ENCODE results near the gene SYT9. TPM values are rescaled to one million over a fixed set of nuclear protein-coding genes. Genes with fewer than 3 reads are reported as not detected.

The SYT9 gene
- total and polyA plus RNA-seq, 9 of the 15 experiments (the other 6 are each of a cell fraction or from before 2014, with no cell fraction given), result 0.01 TPM; not detected in 8

- ChIA-PET CTCF (ENCODE audit: low intra/inter-chr PET ratio) (no interaction called here), POLR2A (no interaction called here)
- H3K79me2 ChIP-seq (ENCODE audit: control insufficient read depth, insufficient read depth, low read length), result no peaks in the 10 kb centered on the region
- H3K4me2 ChIP-seq (ENCODE audit: insufficient read depth, low read length), result no peak overlapping the region
- H3K27ac ChIP-seq (ENCODE audit: extremely low read depth, low read depth, low read length), result no peak overlapping the region
- no peaks in the 10 kb centered on the region for H3K36me3 ChIP-seq (ENCODE audit: control insufficient read depth, insufficient read depth, low read length)
- H3K9me1 ChIP-seq (ENCODE audit: control insufficient read depth, insufficient read depth, low read length), result no peaks in the 10 kb centered on the region
- H3K27me3 ChIP-seq (ENCODE audit: control insufficient read depth in 2 of 2, insufficient read depth in 2 of 2, low read length in 2 of 2), result peaks cover 4 to 21% of the 10 kb centered on the region in 2 experiments; a peak in 3 of 5 replicates
- peaks cover 0 to 1% of the 10 kb centered on the region in 2 experiments; a peak in 2 of 5 replicates for H3K4me1 ChIP-seq (replicated peaks in 1 of 2; ENCODE audit: control insufficient read depth in 2 of 2, insufficient read depth in 2 of 2, low read length in 2 of 2)
- H2AFZ ChIP-seq (ENCODE audit: low read depth, low read length), result no peak overlapping the region
- H4K20me1 ChIP-seq (replicated peaks; ENCODE audit: control insufficient read depth, insufficient read depth, low read length), result no peaks in the 10 kb centered on the region; the same call in 1 of the 2 replicates
- 0% methylated on average over 2 of the region's 2 CpGs for WGBS (ENCODE audit: insufficient coverage, low coverage, missing lambda C conversion rate)
- no peak for ATAC-seq
- no peaks in the 10 kb centered on the region for H3K9me3 ChIP-seq (replicated peaks; ENCODE audit: control insufficient read depth, insufficient read depth, low read depth, low read length)
- no peak overlapping the region for H3K9ac ChIP-seq (ENCODE audit: insufficient read depth in 1 of 2, low read depth in 2 of 2, low read length in 2 of 2)
- in situ Hi-C loops (cut with MboI), result no loop called here
- no TSS peak for BruUV-seq (replicated peaks)
- H3K4me3 ChIP-seq, result no peak overlapping the region
- DNase-seq (ENCODE audit: extremely low read depth in 1 of 4, low spot score in 3 of 4), result no peak
- no peak for FAIRE-seq
- intact Hi-C loops (cut with micrococcal nuclease), result no loop called here
- no peak for TF ChIP-seq E2F8 (IDR thresholded peaks at IDR 0.05; ENCODE audit: low read depth, partially characterized antibody)
- TF ChIP-seq NR1H2 (CRISPR knock-in tag; IDR thresholded peaks at IDR 0.05), result no peak
- TF ChIP-seq ZSCAN29 (IDR thresholded peaks at IDR 0.05), result no peak
- no peak for TF ChIP-seq ZNF239 (CRISPR knock-in tag; IDR thresholded peaks at IDR 0.05)
- no peak for TF ChIP-seq TCFL5 (CRISPR knock-in tag; conservative IDR thresholded peaks at IDR 0.05)
- no peak for TF ChIP-seq TGIF2 (CRISPR knock-in tag; IDR thresholded peaks at IDR 0.05)
- no peak for TF ChIP-seq ZBTB40 (IDR thresholded peaks at IDR 0.05)
- TF ChIP-seq ZBTB40 (CRISPR knock-in tag; IDR thresholded peaks at IDR 0.05), result no peak
- no peak for TF ChIP-seq MEF2A (IDR thresholded peaks at IDR 0.05; ENCODE audit: control insufficient read depth, low read depth, low read length)
- no peak for TF ChIP-seq ZNF436 (CRISPR knock-in tag; IDR thresholded peaks at IDR 0.05)
- TF ChIP-seq RHOXF2B (CRISPR knock-in tag; conservative IDR thresholded peaks at IDR 0.05), result no peak
- TF ChIP-seq ZKSCAN8 (CRISPR knock-in tag; IDR thresholded peaks at IDR 0.05), result no peak
- no peak for TF ChIP-seq FOXJ2 (tag; IDR thresholded peaks at IDR 0.05)
- TF ChIP-seq NFXL1 (CRISPR knock-in tag; IDR thresholded peaks at IDR 0.05), result no peak
Observed at GRCh38 chr11:7489376-7489775, 237.7 kb downstream of the SYT9 start.
